Hair follicular keratinocyte (primary cell): Measurements from ENCODE around the gene A3GALT2. TPM values are rescaled to one million over a fixed set of nuclear protein-coding genes. Genes with fewer than 3 reads are reported as not detected.

Source experiments
- total RNA-seq: library from RNA; depleted of rRNA; stranded (reverse); fragments of >200 nt; gene quantifications from 2 replicates; pipeline ENCODE4 v1.2.3, GENCODE V29; 2015

Gene A3GALT2
- not detected in 2 replicates for total RNA-seq

DNA sequence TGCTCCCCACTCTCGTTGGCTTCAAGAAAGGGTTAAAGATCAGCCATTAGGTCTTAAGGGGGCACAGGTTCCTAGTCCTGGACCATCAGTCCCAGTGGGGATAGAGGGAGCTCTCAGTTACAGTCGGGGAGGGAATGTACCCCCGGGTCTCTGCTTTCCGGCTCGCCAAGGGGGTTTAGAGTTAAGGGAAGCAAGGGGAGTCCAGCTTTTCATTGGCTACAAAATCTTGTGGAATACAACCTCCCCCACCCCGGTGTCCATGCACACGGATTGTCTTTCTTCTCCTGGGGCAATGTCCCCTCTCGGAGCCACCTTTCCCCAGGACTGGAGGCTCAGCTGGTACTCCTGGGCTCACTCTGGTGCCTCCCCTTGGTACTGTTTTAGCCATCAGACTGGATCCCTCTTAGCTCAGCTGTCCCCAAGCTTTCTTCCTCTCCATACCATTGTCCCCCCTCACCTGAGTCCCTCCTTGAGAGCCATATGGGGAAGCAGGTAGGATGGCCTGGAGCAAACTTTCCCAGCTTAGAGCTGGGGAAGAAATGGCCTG is at the start of gene A3GALT2:
Gene A3GALT2, minus strand, starts transcription at position 480 of the 547 bp plus-strand sequence. Its CDS starts 0 bp downstream, at position 480.

Other genes with a start within 250 kb of the A3GALT2 start
- 1.3 and 6.8 TPM in 2 replicates for gene AZIN2, start 239.9 kb downstream of the A3GALT2 start, total RNA-seq
- 2.0 and 3.9 TPM in 2 replicates for gene TRIM62, start 139.1 kb downstream of the A3GALT2 start, total RNA-seq
- 3.2 and 6.2 TPM in 2 replicates for gene ZNF362, start 64.6 kb downstream of the A3GALT2 start, total RNA-seq
- 136 and 145 TPM in 2 replicates for gene PHC2, start 110.0 kb upstream of the A3GALT2 start, total RNA-seq
- 3.2 and 4.5 TPM in 2 replicates for gene ZSCAN20, start 151.5 kb upstream of the A3GALT2 start, total RNA-seq